GM19351 (cell line): ENCODE data around the gene TOM1.

Experiments used
- ATAC-seq: cut with Tn5 transposase; IDR thresholded peaks from one replicate; pipeline ENCODE4 v1.9.1; 2021; ENCODE audit warnings: mild to moderate bottlenecking, moderate library complexity; ENCODE audit not compliant: unreplicated experiment

Gene TOM1

GRCh38 chr22:35322893-35323292 is 23.2 kb downstream of the TOM1 start:
- ATAC-seq, result no peak

- no peak for ATAC-seq
Observed at GRCh38 chr22:35323305-35323704, 23.6 kb downstream of the TOM1 start.

GRCh38 chr22:35324067-35324466 is 24.4 kb downstream of the TOM1 start:
- no peak for ATAC-seq

GRCh38 chr22:35324762-35325161 is 25.1 kb downstream of the TOM1 start:
- no peak for ATAC-seq

GRCh38 chr22:35325209-35325608 is 25.5 kb downstream of the TOM1 start:
- no peak for ATAC-seq

GRCh38 chr22:35326854-35327562 is 27.3 kb downstream of the TOM1 start:
- ATAC-seq, result no peak

- no peak for ATAC-seq
Observed at GRCh38 chr22:35327690-35328471, 28.2 kb downstream of the TOM1 start.

GRCh38 chr22:35328472-35328885 is 28.8 kb downstream of the TOM1 start:
- ATAC-seq, result no peak

- no peak for ATAC-seq
Observed at GRCh38 chr22:35329114-35329847, 29.6 kb downstream of the TOM1 start.

- no peak for ATAC-seq
Observed at GRCh38 chr22:35330258-35330861, 30.7 kb downstream of the TOM1 start.

- ATAC-seq, result no peak
Observed at GRCh38 chr22:35332278-35332677, 32.6 kb downstream of the TOM1 start.

GRCh38 chr22:35333220-35333619 is 33.5 kb downstream of the TOM1 start:
- no peak for ATAC-seq

- no peak for ATAC-seq
Observed at GRCh38 chr22:35334004-35334403, 34.3 kb downstream of the TOM1 start.

GRCh38 chr22:35335468-35335867 is 35.8 kb downstream of the TOM1 start:
- ATAC-seq, result no peak

GRCh38 chr22:35335936-35336781 is 36.5 kb downstream of the TOM1 start:
- ATAC-seq, result no peak

GRCh38 chr22:35337932-35338331 is 38.2 kb downstream of the TOM1 start:
- ATAC-seq, result no peak

- no peak for ATAC-seq
Observed at GRCh38 chr22:35341090-35341874, 41.6 kb downstream of the TOM1 start.

- ATAC-seq, result no peak
Observed at GRCh38 chr22:35342390-35342789, 42.7 kb downstream of the TOM1 start.

GRCh38 chr22:35343664-35344550 is 44.2 kb downstream of the TOM1 start:
- no peak for ATAC-seq
